Ishikawa (cell line): Measurements from ENCODE around the gene NAT16.

Source experiments
- CEBPB ChIP-seq: IDR thresholded peaks from 2 replicates; pipeline ENCODE4 v1.6.1; 2012
- CREB1 ChIP-seq: IDR thresholded peaks from 2 replicates; pipeline ENCODE4 v1.6.1; 2012; ENCODE audit warnings: low read depth
- EGR1 ChIP-seq: IDR thresholded peaks from 2 replicates; pipeline ENCODE4 v1.6.1; 2012
- EP300 ChIP-seq: IDR thresholded peaks from 2 replicates; pipeline ENCODE4 v1.6.1; 2012; ENCODE audit warnings: borderline replicate concordance
- MAX ChIP-seq: IDR thresholded peaks from 2 replicates; pipeline ENCODE4 v1.6.1; 2012
- NFIC ChIP-seq: IDR thresholded peaks from 2 replicates; pipeline ENCODE4 v1.6.1; 2012
- TAF1 ChIP-seq: IDR thresholded peaks from 2 replicates; pipeline ENCODE4 v1.6.1; 2012; ENCODE audit warnings: low read depth, mild to moderate bottlenecking
- TCF12 ChIP-seq: IDR thresholded peaks from 2 replicates; pipeline ENCODE4 v1.6.1; 2012; ENCODE audit warnings: low read depth
- TEAD4 ChIP-seq: IDR thresholded peaks from 2 replicates; pipeline ENCODE4 v1.6.1; 2012
- YY1 ChIP-seq: IDR thresholded peaks from 2 replicates; pipeline ENCODE4 v1.6.1; 2012; ENCODE audit warnings: low read depth
- ZBTB7A ChIP-seq: IDR thresholded peaks from 2 replicates; pipeline ENCODE4 v1.6.1; 2012; ENCODE audit warnings: low read depth
- TF ChIP-seq, protein P1 (sequence below): IDR thresholded peaks from 2 replicates; pipeline ENCODE4 v1.6.1; 2012; ENCODE audit warnings: low read depth, mild to moderate bottlenecking

- peak; percentile 95 for TF ChIP-seq NFIC
- 0 out of 2 replicates have a peak, but pooled peaks have one; percentile 42 for TF ChIP-seq TCF12
- no peak for TF ChIP-seq TEAD4
- TF ChIP-seq, protein P1, sequence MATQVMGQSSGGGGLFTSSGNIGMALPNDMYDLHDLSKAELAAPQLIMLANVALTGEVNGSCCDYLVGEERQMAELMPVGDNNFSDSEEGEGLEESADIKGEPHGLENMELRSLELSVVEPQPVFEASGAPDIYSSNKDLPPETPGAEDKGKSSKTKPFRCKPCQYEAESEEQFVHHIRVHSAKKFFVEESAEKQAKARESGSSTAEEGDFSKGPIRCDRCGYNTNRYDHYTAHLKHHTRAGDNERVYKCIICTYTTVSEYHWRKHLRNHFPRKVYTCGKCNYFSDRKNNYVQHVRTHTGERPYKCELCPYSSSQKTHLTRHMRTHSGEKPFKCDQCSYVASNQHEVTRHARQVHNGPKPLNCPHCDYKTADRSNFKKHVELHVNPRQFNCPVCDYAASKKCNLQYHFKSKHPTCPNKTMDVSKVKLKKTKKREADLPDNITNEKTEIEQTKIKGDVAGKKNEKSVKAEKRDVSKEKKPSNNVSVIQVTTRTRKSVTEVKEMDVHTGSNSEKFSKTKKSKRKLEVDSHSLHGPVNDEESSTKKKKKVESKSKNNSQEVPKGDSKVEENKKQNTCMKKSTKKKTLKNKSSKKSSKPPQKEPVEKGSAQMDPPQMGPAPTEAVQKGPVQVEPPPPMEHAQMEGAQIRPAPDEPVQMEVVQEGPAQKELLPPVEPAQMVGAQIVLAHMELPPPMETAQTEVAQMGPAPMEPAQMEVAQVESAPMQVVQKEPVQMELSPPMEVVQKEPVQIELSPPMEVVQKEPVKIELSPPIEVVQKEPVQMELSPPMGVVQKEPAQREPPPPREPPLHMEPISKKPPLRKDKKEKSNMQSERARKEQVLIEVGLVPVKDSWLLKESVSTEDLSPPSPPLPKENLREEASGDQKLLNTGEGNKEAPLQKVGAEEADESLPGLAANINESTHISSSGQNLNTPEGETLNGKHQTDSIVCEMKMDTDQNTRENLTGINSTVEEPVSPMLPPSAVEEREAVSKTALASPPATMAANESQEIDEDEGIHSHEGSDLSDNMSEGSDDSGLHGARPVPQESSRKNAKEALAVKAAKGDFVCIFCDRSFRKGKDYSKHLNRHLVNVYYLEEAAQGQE: no peak
- TF ChIP-seq MAX: peak; percentile 84
- TF ChIP-seq CREB1: no peak
- TF ChIP-seq TAF1: no peak
- peak; percentile 81 for TF ChIP-seq ZBTB7A
- no peak for TF ChIP-seq CEBPB
- TF ChIP-seq EP300: no peak
- no peak for TF ChIP-seq YY1
- no peak for TF ChIP-seq EGR1
Measured at GRCh38 chr7:101172854-101173751, 7.0 kb downstream of the NAT16 start.
